A673 (cell line): ENCODE data around the gene F2. TPM values are rescaled to one million over a fixed set of nuclear protein-coding genes. Genes with fewer than 3 reads are reported as not detected.
"Not testable (repeated sequence)": the region's sequence is repeated elsewhere in the genome, so short reads cannot be mapped to it uniquely, and the experiment has no call there.

Experiments used
- Bru-seq: library from RNA; stranded (reverse); fragments of 400-500 nt; gene quantifications from one replicate; lab custom pipeline; 2021; lab: Mats Ljungman, UMichigan
- BruChase-seq, 2 experiments: library from RNA; stranded (reverse); fragments of 400-500 nt; gene quantifications; one replicate each; lab custom pipeline; 2021; lab: Mats Ljungman, UMichigan
- BruUV-seq: library from RNA; stranded (reverse); fragments of 400-500 nt; replicated peaks from 2 replicates; lab custom pipeline; 2021; lab: Mats Ljungman, UMichigan
- CTCF ChIA-PET: fragments of 300-600 bp; sonication (Branson Sonifier 250); formaldehyde crosslinking; loops from one replicate; lab custom pipeline; 2022; ENCODE audit warnings: antibody characterized with exemption; lab: Charles Lee
- POLR2A ChIA-PET: fragments of 300-600 bp; sonication (Branson Sonifier 250); formaldehyde crosslinking; loops from one replicate; lab custom pipeline; 2022; ENCODE audit warnings: antibody characterized with exemption; ENCODE audit not compliant: low non-redundant PET; lab: Charles Lee
- DNase-seq: peaks from one replicate; pipeline ENCODE4 v3.0.0-alpha.2; 2015; ENCODE audit warnings: low spot score
- H3K27ac ChIP-seq: fragments of 200-600 bp; sonication (generic); 2 replicates; pipeline ENCODE4 v1.5.1; 2016; ENCODE audit warnings: mixed run types, low read depth, mild to moderate bottlenecking, mixed read lengths, antibody characterized with exemption, low read length; ENCODE audit not compliant: poor library complexity, severe bottlenecking
- H3K27me3 ChIP-seq: fragments of 200-600 bp; sonication (generic); replicated peaks from 2 replicates; pipeline ENCODE4 v1.6.1; 2017; ENCODE audit warnings: mixed run types, low read depth, mild to moderate bottlenecking, mixed read lengths, antibody characterized with exemption, low read length; ENCODE audit not compliant: insufficient read depth, poor library complexity
- H3K36me3 ChIP-seq: fragments of 200-600 bp; sonication (generic); 2 replicates; pipeline ENCODE4 v1.6.1; 2016; ENCODE audit warnings: mixed run types, mild to moderate bottlenecking, mixed read lengths, antibody characterized with exemption, low read length; ENCODE audit not compliant: insufficient read depth, poor library complexity, severe bottlenecking
- H3K4me1 ChIP-seq: fragments of 200-600 bp; sonication (generic); 2 replicates; pipeline ENCODE4 v1.6.1; 2017; ENCODE audit warnings: mixed run types, mild to moderate bottlenecking, mixed read lengths, antibody characterized with exemption, low read length; ENCODE audit not compliant: insufficient read depth, poor library complexity, severe bottlenecking
- H3K4me3 ChIP-seq: fragments of 200-600 bp; sonication (generic); 2 replicates; pipeline ENCODE4 v1.5.1; 2016; ENCODE audit warnings: low read depth, mixed run types, mild to moderate bottlenecking, mixed read lengths, low read length; ENCODE audit not compliant: poor library complexity, severe bottlenecking
- H3K9me3 ChIP-seq: fragments of 200-600 bp; sonication (generic); 2 replicates; pipeline ENCODE4 v1.6.1; 2016; ENCODE audit warnings: mixed run types, low read depth, mild to moderate bottlenecking, mixed read lengths, antibody characterized with exemption, low read length; ENCODE audit not compliant: poor library complexity, severe bottlenecking
- CTCF ChIP-seq: fragments of 300-800, 200-600 bp; sonication (generic); conservative IDR thresholded peaks from 2 replicates; pipeline ENCODE4 v1.5.1; 2017; ENCODE audit warnings: low read depth, mild to moderate bottlenecking, antibody characterized with exemption, low read length, moderate library complexity, mixed read lengths
- EZH2 ChIP-seq: fragments of 200-600 bp; sonication (generic); IDR thresholded peaks from 2 replicates; pipeline ENCODE4 v1.6.1; 2017; ENCODE audit warnings: borderline replicate concordance, low read depth, mild to moderate bottlenecking, mixed read lengths, antibody characterized with exemption, low read length; ENCODE audit not compliant: poor library complexity, severe bottlenecking
- intact Hi-C: fragments of 100-400 bp; cut with micrococcal nuclease; formaldehyde crosslinking; loops from one replicate; pipeline ENCODE4 v1.10.0; 2022; ENCODE audit not compliant: unreplicated experiment
- long read RNA-seq: library from polyadenylated mRNA; stranded (forward); transcript quantifications from one replicate; pipeline ENCODE4 v2.0.0, GENCODE V29; 2022
- total RNA-seq: library from RNA; stranded (reverse); gene quantifications from 2 replicates; pipeline ENCODE4 v1.2.3, GENCODE V29; 2021

Gene F2
- total RNA-seq (not detected in 2 replicates), Bru-seq, nascent RNA (percentile 10 among the genes with signal in this experiment), BruChase-seq, experiment 1, labeled RNA remaining after a 2-hour chase (percentile 14 among the genes with signal in this experiment), BruChase-seq, experiment 2, labeled RNA remaining after a 6-hour chase (percentile 19 among the genes with signal in this experiment)
- long read RNA-seq, result 0 reads

DNA sequence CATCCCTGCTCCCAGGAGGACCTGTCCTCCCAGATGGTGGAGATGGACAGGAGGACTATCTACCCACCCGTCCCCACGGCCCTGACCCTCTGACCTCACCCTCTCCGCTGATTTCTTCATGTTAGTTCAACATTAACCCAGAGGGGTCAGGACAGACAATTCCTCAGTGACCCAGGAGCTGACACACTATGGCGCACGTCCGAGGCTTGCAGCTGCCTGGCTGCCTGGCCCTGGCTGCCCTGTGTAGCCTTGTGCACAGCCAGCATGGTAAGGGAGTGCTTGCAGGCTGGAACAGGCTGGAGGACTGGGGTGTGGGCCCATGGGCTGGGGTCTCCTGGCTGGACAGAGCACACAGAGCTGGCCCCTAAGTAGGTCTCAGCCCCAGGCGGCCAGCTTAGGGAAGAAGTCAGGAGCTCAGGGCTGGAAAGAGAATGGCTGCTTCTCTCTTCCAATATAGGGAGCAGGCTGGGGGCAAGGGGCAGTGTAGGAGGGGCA, at the start of gene F2:
Gene F2, plus strand, starts transcription at position 166 of the 495 bp plus-strand sequence. Its CDS starts 23 bp downstream, at position 189.
- Histone ChIP-seq H3K27me3 (no peaks in the 10 kb centered on the region), H3K4me3 (no peak within 1 kb of the TSS), H3K4me1 (no peaks in the 10 kb centered on the region), H3K36me3 (no peaks in the 10 kb centered on the region), H3K27ac (no peak within 1 kb of the TSS), H3K9me3 (no peaks in the 10 kb centered on the region)
- POLR2A ChIA-PET, result interaction anchor here (0.9 kb wide), 1 partner anchor 19 kb away, joined by 3 read pairs; the partner anchor contains the start of gene ARHGAP1
- TF ChIP-seq EZH2 (no peak), CTCF (no peak)
- CTCF ChIA-PET, result no interaction called here
- intact Hi-C loops, result no loop called here
- no TSS peak for BruUV-seq
- no peak for DNase-seq

GRCh38 chr11:46669711-46670139, 49.3 kb upstream of the F2 start:
- no TSS peak for BruUV-seq
- intact Hi-C loops, result no loop called here
- Histone ChIP-seq H3K36me3 (peaks cover 63% of the 10 kb centered on the region), H3K9me3 (no peaks in the 10 kb centered on the region), H3K4me1 (no peaks in the 10 kb centered on the region), H3K27me3 (no peaks in the 10 kb centered on the region), H3K27ac (no peak overlapping the region), H3K4me3 (no peak overlapping the region)
- DNase-seq, result peak; percentile 52
- ChIA-PET CTCF (interaction anchor here (0.6 kb wide), 2 partner anchors 80 to 178 kb away, joined by 3 read pairs; no protein-coding TSS in a partner anchor), POLR2A (no interaction called here)
- TF ChIP-seq EZH2 (no peak), CTCF (peak; percentile 62)

DNA sequence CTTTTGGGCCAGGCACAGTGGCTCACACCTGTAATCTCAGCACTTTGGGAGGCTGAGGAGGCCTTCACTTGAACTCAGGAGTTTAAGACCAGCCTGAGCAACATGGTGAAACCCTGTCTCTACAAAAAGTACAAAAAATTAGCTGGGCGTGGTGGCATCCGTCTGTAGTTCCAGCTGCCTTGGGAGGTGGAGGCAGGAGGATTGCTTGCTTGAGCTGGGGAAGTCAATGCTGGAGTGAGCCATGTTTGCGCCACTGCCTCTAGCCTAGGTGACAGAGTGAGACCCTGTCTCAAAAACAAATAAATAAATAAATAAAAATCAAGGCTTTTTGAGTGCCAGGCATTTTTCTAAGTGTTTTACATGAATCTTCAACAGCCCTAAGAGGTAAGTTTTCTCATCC, 48.5 kb upstream of the F2 start:
- H3K27me3 ChIP-seq, intact Hi-C loops, H3K9me3 ChIP-seq, H3K27ac ChIP-seq, POLR2A ChIA-PET, DNase-seq, BruUV-seq, H3K4me3 ChIP-seq, H3K4me1 ChIP-seq: not testable (repeated sequence)
- H3K36me3 ChIP-seq, result peaks cover 61% of the 10 kb centered on the region
- CTCF ChIA-PET, result interaction anchor here (0.6 kb wide), 2 partner anchors 21 to 80 kb away, joined by 3 read pairs; no protein-coding TSS in a partner anchor
